C4-2B (cell line): ENCODE measurements around the gene PCDH9.

Experiments
- CTCF ChIP-seq: fragments of 450-650 bp; conservative IDR thresholded peaks from 2 replicates; pipeline ENCODE4 v1.5.1; 2017; ENCODE audit warnings: mild to moderate bottlenecking
- ZFX ChIP-seq: fragments of 450-650 bp; IDR thresholded peaks from 2 replicates; pipeline ENCODE4 v1.6.1; 2017

- TF ChIP-seq CTCF (no peak), ZFX (no peak)
These were observed 73.4 kb downstream of the PCDH9 start for GRCh38 chr13:67156723-67157060.
